ENCODE data around the gene TENT4B.

DNA sequence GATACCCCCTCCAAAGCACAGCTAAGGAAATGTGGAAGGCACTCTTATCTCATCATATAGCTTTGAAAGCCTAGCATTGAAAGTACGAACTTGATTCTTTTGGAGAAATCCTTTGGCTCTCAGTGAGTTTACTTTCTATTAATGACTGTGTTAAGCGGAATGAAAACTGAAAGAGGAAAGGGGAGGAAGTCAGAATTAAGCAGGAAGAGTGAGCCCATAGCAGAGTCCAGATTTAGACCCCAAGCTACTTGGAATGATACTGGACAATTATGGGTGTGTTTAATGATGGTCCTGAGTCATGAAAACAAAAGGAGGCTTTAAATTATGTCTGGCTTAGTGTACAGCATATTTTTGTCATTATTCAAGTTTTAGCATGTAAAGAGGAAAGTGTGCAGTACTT lies 42.2 kb downstream of the TENT4B start:
- TF ChIP-seq, protein P1, sequence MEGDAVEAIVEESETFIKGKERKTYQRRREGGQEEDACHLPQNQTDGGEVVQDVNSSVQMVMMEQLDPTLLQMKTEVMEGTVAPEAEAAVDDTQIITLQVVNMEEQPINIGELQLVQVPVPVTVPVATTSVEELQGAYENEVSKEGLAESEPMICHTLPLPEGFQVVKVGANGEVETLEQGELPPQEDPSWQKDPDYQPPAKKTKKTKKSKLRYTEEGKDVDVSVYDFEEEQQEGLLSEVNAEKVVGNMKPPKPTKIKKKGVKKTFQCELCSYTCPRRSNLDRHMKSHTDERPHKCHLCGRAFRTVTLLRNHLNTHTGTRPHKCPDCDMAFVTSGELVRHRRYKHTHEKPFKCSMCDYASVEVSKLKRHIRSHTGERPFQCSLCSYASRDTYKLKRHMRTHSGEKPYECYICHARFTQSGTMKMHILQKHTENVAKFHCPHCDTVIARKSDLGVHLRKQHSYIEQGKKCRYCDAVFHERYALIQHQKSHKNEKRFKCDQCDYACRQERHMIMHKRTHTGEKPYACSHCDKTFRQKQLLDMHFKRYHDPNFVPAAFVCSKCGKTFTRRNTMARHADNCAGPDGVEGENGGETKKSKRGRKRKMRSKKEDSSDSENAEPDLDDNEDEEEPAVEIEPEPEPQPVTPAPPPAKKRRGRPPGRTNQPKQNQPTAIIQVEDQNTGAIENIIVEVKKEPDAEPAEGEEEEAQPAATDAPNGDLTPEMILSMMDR (conservative IDR thresholded peaks at IDR 0.05) = no peak
- TF ChIP-seq ZFX (IDR thresholded peaks at IDR 0.05) = no peak

All from C4-2B (cell line).